ENCODE results near the gene IZUMO1.
A peak's percentile ranks its signal among the peaks of the same experiment; 100 is the strongest.

IZUMO1 gene

GRCh38 chr19:48757089-48757675 lies 10.5 kb upstream of the IZUMO1 start:
- no peak overlapping the region for H3K27ac ChIP-seq
- no peak for DNase-seq (ENCODE audit: low spot score)
- CTCF ChIA-PET = interaction anchor here (1.0 kb wide), 1 partner anchor 31 kb away, joined by 3 read pairs; no protein-coding TSS in a partner anchor
- POLR2A ChIA-PET (ENCODE audit: low non-redundant PET) = interaction anchor here (0.6 kb wide), 1 partner anchor 55 kb away, joined by 6 read pairs; no protein-coding TSS in a partner anchor
- no peak for TF ChIP-seq CTCF (conservative IDR thresholded peaks at IDR 0.05; ENCODE audit: low read depth)

GRCh38 chr19:48756686-48757085 lies 10.0 kb upstream of the IZUMO1 start:
- TF ChIP-seq CTCF (conservative IDR thresholded peaks at IDR 0.05; ENCODE audit: low read depth) = no peak
- CTCF ChIA-PET = interaction anchor here (1.0 kb wide), 1 partner anchor 31 kb away, joined by 3 read pairs; no protein-coding TSS in a partner anchor
- POLR2A ChIA-PET (ENCODE audit: low non-redundant PET) = no interaction called here
- H3K27ac ChIP-seq = no peak overlapping the region
- no peak for DNase-seq (ENCODE audit: low spot score)

- ChIA-PET CTCF (interaction anchor here (1.0 kb wide), 1 partner anchor 32 kb away, joined by 3 read pairs; no protein-coding TSS in a partner anchor), POLR2A (ENCODE audit: low non-redundant PET) (no interaction called here)
- no peak for DNase-seq (ENCODE audit: low spot score)
- peak overlapping the region; percentile 20; the same call in 1 of the 2 replicates for H3K27ac ChIP-seq
- TF ChIP-seq CTCF (conservative IDR thresholded peaks at IDR 0.05; ENCODE audit: low read depth) = no peak
These were observed 9.5 kb upstream of the IZUMO1 start for GRCh38 chr19:48756212-48756611.

GRCh38 chr19:48755787-48756186 lies 9.1 kb upstream of the IZUMO1 start:
- CTCF ChIA-PET = no interaction called here
- TF ChIP-seq CTCF (conservative IDR thresholded peaks at IDR 0.05; ENCODE audit: low read depth) = no peak
- H3K27ac ChIP-seq = peak overlapping the region; percentile 20; the same call in 1 of the 2 replicates
- no peak for DNase-seq (ENCODE audit: low spot score)
- POLR2A ChIA-PET (ENCODE audit: low non-redundant PET) = no interaction called here

- H3K27ac ChIP-seq = peak within 1 kb of the TSS; percentile 82; the same call in 1 of the 2 replicates
These were observed 8.5 kb upstream of the IZUMO1 start, which contains the start of gene FGF21 for GRCh38 chr19:48755084-48755641. TSS of gene FGF21 (plus strand) at chr19:48755524. CDS start at chr19:48756237, 713 bp downstream.

More at GRCh38 chr19:48755084-48755641, 8.5 kb upstream of the IZUMO1 start, which contains the start of gene FGF21:
- CTCF ChIA-PET = interaction anchor here (0.9 kb wide), 1 partner anchor 32 kb away, joined by 5 read pairs; no protein-coding TSS in a partner anchor
- no peak for DNase-seq (ENCODE audit: low spot score)
- TF ChIP-seq CTCF (conservative IDR thresholded peaks at IDR 0.05; ENCODE audit: low read depth) = no peak
- POLR2A ChIA-PET (ENCODE audit: low non-redundant PET) = no interaction called here
